SW480 (cell line): ENCODE data around the gene GID8.

Experiments used
- DNase-seq: peaks from one replicate; pipeline ENCODE4 v3.0.0-alpha.2; 2016; ENCODE audit warnings: low spot score

The GID8 gene

GRCh38 chr20:62986257-62986800 is 48.4 kb downstream of the GID8 start:
- no peak for DNase-seq

- no peak for DNase-seq
Observed at GRCh38 chr20:62987114-62987513, 49.2 kb downstream of the GID8 start.

GRCh38 chr20:62989201-62989601 is 51.3 kb downstream of the GID8 start:
- no peak for DNase-seq

GRCh38 chr20:62990306-62990825 is 52.4 kb downstream of the GID8 start:
- no peak for DNase-seq

- no peak for DNase-seq
Observed at GRCh38 chr20:62991196-62991807, 53.4 kb downstream of the GID8 start.

DNA sequence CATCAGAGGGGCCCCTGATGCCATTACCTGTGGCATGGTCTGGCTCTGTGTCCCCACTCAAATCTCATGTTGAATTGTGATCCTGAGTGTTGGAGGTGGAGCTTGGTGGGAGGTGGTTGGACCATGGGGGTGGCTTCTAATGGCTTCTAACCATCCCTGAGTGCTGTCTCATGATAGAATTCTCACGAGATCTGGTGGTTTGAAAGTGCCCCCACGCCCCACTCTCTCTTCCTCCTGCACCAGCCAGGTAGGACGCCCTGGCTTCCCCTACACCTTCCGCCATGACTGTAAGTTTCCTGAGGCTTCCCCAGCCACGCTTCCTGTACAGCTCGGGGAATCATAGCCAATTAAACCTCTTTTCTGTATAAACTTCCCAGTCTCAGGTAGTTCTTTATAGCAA is 53.9 kb downstream of the GID8 start:
- no peak for DNase-seq

GRCh38 chr20:62993856-62994494 is 56.0 kb downstream of the GID8 start:
- DNase-seq, result no peak

GRCh38 chr20:62994869-62995281 is 56.9 kb downstream of the GID8 start:
- no peak for DNase-seq

DNA sequence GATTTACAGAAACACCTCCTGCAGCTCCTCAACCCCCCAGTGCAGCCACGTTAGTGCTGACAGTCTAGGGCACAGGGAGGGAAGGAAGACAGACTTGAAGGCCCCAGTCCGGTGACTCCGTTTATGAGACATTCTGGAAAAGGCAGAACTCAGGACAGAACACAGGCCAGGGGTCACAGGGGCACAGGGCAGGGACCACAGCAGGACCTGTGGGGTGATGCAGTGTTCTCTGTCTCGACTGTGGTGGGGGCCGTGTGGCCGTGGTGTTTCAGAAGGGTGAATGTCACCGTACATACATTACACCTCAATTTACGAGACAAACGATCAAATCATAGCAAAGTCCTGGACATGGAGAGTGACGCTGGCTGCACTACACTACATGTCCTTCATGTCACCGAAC is 57.5 kb downstream of the GID8 start:
- no peak for DNase-seq

DNA sequence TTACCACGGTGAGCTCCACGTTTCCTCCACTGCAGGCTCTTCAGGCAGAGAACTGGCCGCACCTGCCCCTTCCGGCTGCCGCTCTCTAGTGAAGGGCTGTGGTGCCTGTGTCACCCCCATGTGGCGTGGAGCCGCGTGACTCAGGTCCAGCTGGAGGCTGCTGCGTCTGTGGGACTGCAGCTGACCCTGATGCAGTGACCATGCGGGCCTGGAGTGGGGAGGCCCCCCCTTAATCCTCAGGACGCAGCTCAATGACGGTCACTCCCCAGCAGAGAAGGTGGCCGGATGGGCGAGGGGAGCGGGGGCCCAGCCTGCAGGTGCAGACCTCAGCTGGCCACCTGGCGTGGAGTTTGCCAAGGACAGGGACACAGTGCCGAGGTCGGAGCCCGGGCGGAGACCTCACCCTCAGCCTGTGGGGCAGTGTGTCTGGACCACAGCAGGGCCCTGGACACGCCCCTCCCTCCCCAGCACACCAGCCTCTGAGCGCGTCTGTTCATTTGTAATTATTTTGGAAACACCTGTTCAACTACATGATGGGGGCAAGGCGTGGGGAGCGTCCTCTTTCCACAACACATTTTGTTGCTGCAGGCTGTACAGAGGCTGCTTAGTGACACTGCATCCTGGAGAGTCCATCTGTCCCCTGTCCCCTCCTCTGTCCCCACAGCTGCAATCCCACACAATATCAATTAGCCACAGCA is 58.1 kb downstream of the GID8 start:
- no peak for DNase-seq

- no peak for DNase-seq
Observed at GRCh38 chr20:62996596-62996982, 58.6 kb downstream of the GID8 start.

- DNase-seq, result no peak
Observed at GRCh38 chr20:62997417-62998035, 59.6 kb downstream of the GID8 start.
